GM23338 (cell line): Measurements from ENCODE around the gene GAGE13. TPM values are rescaled to one million over a fixed set of nuclear protein-coding genes. Genes with fewer than 3 reads are reported as not detected.

Experiments used
- POLR2AphosphoS5 ChIP-seq: IDR thresholded peaks from 2 replicates; pipeline ENCODE4 v1.6.1; 2016; ENCODE audit warnings: antibody characterized with exemption, low read depth
- REST ChIP-seq: IDR thresholded peaks from one replicate; pipeline ENCODE4 v1.6.1; 2018; ENCODE audit warnings: antibody characterized with exemption; ENCODE audit not compliant: unreplicated experiment
- ZNF462 ChIP-seq: fragments of 250-450 bp; sonication (Bioruptor Pico); IDR thresholded peaks from 2 replicates; pipeline ENCODE4 v1.5.0; 2020; ENCODE audit warnings: mild to moderate bottlenecking, moderate library complexity
- polyA plus RNA-seq: library from polyadenylated mRNA; unstranded; fragments of >200 nt; fragmentation: Nextera tagmentation; extraction: Ambion mirVana; gene quantifications from 2 replicates; pipeline ENCODE4 v1.2.1, GENCODE V29; 2016
- total RNA-seq: library from RNA; depleted of rRNA; stranded (reverse); fragments of >200 nt; shearing (Covaris generic); gene quantifications from 2 replicates; pipeline ENCODE4 v1.2.3, GENCODE V29; 2014
- TF ChIP-seq, protein P1 (sequence below), 2 experiments: fragments of 200-600 bp in 1 of 2; sonication (generic) in 1 of 2; conservative IDR thresholded peaks; 2 replicates each; pipeline versions ENCODE4 v1.5.1 to v1.6.1; 2016 to 2017; ENCODE audit warnings: antibody characterized with exemption in 2 of 2, low read depth in 2 of 2, mild to moderate bottlenecking in 2 of 2, moderate library complexity in 1 of 2

GAGE13 gene
- total and polyA plus RNA-seq, 2 experiments from 2014 or later: not detected

- no peak for TF ChIP-seq ZNF462 (CRISPR knock-in tag)
- TF ChIP-seq, protein P1, sequence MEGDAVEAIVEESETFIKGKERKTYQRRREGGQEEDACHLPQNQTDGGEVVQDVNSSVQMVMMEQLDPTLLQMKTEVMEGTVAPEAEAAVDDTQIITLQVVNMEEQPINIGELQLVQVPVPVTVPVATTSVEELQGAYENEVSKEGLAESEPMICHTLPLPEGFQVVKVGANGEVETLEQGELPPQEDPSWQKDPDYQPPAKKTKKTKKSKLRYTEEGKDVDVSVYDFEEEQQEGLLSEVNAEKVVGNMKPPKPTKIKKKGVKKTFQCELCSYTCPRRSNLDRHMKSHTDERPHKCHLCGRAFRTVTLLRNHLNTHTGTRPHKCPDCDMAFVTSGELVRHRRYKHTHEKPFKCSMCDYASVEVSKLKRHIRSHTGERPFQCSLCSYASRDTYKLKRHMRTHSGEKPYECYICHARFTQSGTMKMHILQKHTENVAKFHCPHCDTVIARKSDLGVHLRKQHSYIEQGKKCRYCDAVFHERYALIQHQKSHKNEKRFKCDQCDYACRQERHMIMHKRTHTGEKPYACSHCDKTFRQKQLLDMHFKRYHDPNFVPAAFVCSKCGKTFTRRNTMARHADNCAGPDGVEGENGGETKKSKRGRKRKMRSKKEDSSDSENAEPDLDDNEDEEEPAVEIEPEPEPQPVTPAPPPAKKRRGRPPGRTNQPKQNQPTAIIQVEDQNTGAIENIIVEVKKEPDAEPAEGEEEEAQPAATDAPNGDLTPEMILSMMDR (conservative IDR thresholded peaks at IDR 0.05; ENCODE audit: low read depth in 2 of 2): no peak
- TF ChIP-seq REST: no peak
- TF ChIP-seq POLR2AphosphoS5: no peak
Observed at GRCh38 chrX:49300703-49301102, 30.7 kb upstream of the GAGE13 start (continued).
